Fibroblast of mammary gland (primary cell): ENCODE data around the gene ABLIM1.
A peak's percentile ranks its signal among the peaks of the same experiment; 100 is the strongest.

Experiments used
- DNase-seq: peaks from one replicate; pipeline ENCODE4 v3.0.0-alpha.2; 2010; ENCODE audit warnings: low read depth
- H3K4me3 ChIP-seq: 2 replicates; pipeline ENCODE4 v1.5.1; 2011; ENCODE audit warnings: low read depth, mild to moderate bottlenecking, low read length, moderate library complexity; ENCODE audit not compliant: control insufficient read depth
- TF ChIP-seq, protein P1 (sequence below): conservative IDR thresholded peaks from 2 replicates; pipeline ENCODE4 v1.5.1; 2011; ENCODE audit warnings: low read depth, low read length, inconsistent platforms; ENCODE audit not compliant: control insufficient read depth, insufficient read depth

The ABLIM1 gene

GRCh38 chr10:114631666-114632417 lies 26.2 kb downstream of the ABLIM1 start:
- H3K4me3 ChIP-seq, result peak overlapping the region; percentile 48
- no peak for DNase-seq
- TF ChIP-seq, protein P1, sequence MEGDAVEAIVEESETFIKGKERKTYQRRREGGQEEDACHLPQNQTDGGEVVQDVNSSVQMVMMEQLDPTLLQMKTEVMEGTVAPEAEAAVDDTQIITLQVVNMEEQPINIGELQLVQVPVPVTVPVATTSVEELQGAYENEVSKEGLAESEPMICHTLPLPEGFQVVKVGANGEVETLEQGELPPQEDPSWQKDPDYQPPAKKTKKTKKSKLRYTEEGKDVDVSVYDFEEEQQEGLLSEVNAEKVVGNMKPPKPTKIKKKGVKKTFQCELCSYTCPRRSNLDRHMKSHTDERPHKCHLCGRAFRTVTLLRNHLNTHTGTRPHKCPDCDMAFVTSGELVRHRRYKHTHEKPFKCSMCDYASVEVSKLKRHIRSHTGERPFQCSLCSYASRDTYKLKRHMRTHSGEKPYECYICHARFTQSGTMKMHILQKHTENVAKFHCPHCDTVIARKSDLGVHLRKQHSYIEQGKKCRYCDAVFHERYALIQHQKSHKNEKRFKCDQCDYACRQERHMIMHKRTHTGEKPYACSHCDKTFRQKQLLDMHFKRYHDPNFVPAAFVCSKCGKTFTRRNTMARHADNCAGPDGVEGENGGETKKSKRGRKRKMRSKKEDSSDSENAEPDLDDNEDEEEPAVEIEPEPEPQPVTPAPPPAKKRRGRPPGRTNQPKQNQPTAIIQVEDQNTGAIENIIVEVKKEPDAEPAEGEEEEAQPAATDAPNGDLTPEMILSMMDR, result no peak

GRCh38 chr10:114631090-114631665 lies 26.9 kb downstream of the ABLIM1 start:
- H3K4me3 ChIP-seq, result peak overlapping the region; percentile 48
- TF ChIP-seq, protein P1, result no peak
- DNase-seq, result no peak

DNA sequence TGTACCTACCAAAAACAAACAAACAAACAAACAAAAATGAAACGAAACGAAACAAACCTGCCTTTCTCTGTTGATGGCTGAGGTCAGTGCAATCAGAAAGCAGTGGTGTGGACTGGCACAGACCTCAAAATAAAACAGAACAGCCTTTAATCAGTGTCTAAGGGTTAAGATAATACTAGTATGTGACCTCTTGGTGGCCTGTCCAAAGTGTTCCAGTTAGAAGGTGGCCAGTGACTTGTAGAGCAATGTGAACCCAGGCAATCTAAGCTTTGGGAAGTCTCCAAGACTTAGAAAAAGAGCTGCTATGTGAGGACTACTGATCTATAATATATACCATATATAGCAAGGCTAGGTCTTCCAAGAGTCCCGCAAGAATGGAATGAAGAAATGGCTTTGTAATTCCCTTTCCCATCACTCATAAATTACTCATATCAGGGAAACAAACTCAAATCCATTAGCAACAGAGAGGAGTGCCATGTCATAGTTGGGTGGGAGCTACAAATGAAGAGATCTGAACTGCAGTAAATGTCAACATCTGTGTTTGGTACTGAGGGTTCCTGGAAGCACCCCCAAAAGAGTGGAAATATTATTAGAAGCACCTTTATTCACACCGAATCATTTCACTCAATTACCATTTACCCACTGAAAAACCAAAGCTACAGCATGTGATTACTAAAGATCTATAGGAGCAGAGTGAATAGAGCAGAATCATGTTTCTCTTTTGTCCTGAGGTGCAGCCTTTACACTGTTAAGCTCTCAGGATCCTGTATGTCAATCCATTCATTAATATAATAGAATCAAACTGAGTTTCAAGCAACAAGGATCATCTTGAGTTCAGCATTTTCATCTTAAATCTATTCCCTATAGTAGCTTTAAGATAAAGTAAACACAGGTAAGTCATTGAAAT lies 28.0 kb downstream of the ABLIM1 start:
- H3K4me3 ChIP-seq, result no peak overlapping the region
- DNase-seq, result no peak

DNA sequence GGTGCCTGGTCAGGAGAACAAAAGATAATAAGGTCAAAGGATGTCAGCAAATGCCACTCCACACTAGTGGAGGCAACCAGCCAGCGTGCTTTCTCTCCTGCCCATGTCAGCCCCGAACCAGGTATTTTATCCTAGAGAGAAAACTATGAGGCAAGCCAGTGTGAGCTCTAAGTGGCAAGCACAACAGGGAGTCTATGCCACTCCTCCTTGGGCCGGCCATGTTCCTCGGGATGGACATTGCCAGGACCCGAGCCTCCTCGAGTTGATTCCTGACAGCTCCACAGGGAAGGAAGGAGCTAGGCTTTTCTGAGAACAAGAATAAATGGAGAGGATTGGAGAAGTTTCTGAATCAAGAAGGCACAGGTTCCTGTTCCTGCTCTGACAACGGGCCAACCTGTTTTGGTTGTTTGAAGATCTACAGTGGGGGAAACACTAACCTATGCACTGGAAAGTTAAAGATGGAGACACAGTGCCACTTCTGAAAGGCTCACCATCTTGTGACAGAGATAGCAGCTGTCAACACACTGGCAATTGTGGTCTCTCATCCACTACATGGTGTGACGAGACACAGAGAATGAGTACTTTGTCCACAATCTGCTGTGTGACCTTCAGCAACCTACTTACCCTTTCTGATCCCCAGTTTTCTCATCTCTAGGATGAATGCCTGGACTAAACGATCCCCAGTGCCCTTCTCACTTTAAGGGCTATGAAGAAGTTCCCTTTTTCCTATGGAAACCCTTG lies 28.8 kb downstream of the ABLIM1 start:
- DNase-seq, result no peak
- H3K4me3 ChIP-seq, result no peak overlapping the region
- TF ChIP-seq, protein P1, result no peak

More for the DNA sequence above, 28.0 kb downstream of the ABLIM1 start:
- TF ChIP-seq, protein P1, result no peak

DNA sequence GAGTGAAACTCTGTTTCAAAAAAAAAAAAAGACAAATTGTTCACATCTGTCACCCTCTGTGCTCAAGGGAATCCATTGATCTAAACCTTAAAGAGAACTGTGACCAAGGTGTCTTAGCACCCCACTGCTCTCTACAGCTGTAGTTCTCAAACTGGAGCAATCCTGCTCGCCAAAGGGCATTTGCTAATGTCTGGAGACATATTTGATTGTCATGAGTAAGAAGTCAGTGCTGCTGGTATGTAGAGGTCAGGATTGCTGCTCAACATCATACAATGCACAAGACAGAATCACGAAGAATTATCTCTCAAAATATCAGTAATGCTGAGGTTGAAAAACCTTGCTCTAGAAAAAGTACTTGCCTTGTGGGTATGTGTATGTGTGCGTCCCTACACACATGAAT lies 30.0 kb downstream of the ABLIM1 start:
- no peak for DNase-seq
- TF ChIP-seq, protein P1, result no peak
- no peak overlapping the region for H3K4me3 ChIP-seq

DNA sequence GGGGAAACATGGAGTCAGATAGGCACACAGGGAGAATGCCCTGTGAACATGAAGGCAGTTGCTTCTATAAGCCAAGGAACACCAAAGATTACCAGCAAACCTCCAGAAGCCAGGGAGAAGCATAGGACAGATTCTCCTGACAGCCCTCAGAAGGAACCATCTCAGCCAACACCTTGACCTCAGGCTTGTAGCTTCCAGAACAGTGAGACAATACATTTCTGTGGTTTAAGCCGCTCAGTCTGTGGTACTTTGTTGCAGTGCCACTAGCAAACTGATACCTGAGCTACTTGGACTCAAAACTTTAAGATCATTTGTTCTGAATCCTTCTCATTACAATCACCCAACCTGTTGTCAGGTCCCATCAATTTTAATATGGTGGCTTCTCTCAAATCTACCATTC lies 31.2 kb downstream of the ABLIM1 start:
- no peak for DNase-seq
- no peak overlapping the region for H3K4me3 ChIP-seq
- TF ChIP-seq, protein P1, result no peak
